Activated naive CD8-positive, alpha-beta T cell (primary cell): ENCODE measurements around the gene FDPS.
A peak's percentile ranks its signal among the peaks of the same experiment; 100 is the strongest.

ENCODE experiments used
- H3K27ac Mint-ChIP-seq: one replicate; pipeline ENCODE4 v1.8.0; 2021; ENCODE audit warnings: mixed read lengths
- H3K27me3 Mint-ChIP-seq: one replicate; pipeline ENCODE4 v1.8.0; 2021; ENCODE audit warnings: mixed read lengths
- H3K36me3 Mint-ChIP-seq: one replicate; pipeline ENCODE4 v1.8.0; 2021; ENCODE audit warnings: mixed read lengths
- H3K4me1 Mint-ChIP-seq: one replicate; pipeline ENCODE4 v1.8.0; 2021; ENCODE audit warnings: low read depth, mixed read lengths
- H3K4me3 Mint-ChIP-seq: one replicate; pipeline ENCODE4 v1.8.0; 2021; ENCODE audit warnings: mild to moderate bottlenecking, mixed read lengths
- H3K9me3 Mint-ChIP-seq: one replicate; pipeline ENCODE4 v1.8.0; 2021; ENCODE audit warnings: low read depth, mixed read lengths

Gene FDPS

DNA sequence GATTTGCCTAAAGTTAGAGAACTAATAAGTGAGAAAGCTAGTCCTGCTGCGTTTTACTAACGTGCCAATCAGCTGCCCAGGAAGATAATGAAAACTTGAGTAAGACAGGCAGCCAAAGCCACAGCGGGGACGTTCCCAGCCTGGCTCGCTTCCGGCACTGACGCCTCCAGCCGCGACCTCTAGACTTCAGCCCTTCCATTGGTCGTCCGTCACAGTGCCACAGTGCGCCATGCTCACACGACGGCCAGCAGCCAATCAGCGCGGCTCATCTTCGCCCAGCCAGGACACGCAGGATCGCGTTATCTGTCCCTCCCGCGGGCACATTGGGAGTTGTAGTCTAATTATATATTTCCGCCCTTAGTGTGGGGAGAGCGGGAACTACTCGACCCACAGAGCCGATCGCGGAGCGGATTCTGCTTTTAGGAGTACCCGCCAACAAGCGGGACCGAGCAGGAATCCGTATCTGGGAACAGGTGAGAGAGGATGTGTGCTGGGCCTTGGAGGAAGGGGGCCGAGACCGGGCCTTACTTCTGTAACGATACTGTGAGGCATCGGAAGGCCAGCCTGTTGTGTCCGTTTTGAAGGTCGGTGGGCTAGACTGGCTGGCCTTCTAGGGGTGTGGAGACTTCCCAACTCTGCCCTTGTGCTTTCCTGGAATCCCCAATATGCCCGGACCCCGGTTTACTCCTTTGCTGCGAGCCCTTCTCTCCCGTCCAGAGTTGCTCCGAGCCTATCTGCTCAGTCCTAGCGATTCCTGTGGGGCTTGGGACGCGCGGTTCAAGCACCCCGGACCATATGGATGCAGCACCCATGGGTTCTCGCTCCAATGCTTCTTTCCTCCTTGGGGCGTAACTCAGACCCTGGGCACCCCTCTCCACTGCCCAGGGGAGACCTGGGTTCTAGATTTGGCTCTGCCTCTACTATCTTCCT is at the start of gene FDPS:
FDPS (plus strand) TSS at position 374 of the 930 bp plus-strand sequence. CDS start 924 bp downstream, outside the sequence.
- Mint-ChIP-seq H3K27me3 (no peaks in the 10 kb centered on the region), H3K4me3 (peak within 1 kb of the TSS; percentile 98), H3K4me1 (peaks cover 24% of the 10 kb centered on the region), H3K9me3 (no peaks in the 10 kb centered on the region), H3K36me3 (peaks cover 5% of the 10 kb centered on the region), H3K27ac (peak within 1 kb of the TSS; percentile 98)

DNA sequence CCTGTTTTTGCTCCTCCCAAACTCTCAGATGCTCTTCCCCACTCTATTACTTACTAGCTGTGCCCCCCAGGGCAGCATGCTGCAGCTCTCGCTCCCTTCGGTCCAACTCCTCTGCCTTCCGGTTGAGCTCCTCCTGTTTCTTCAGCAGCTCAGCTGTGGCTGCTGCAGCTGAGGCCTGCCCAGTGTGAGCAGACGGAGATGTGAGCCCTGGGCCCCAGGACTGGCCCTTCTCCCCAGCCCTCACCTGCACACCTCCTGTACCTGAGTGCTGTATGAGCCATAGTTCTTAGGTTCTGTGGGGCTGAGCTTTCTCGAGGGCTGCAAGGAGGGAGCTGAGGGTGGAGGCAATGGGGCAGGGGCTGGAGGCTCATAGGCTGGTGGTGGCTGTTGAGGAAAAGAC is 48.4 kb upstream of the FDPS start:
- peaks cover 37% of the 10 kb centered on the region for H3K4me1 Mint-ChIP-seq
- peaks cover 16% of the 10 kb centered on the region for H3K36me3 Mint-ChIP-seq
- H3K27ac Mint-ChIP-seq, result peak overlapping the region; percentile 64
- peak overlapping the region; percentile 97 for H3K4me3 Mint-ChIP-seq
- H3K9me3 Mint-ChIP-seq, result no peaks in the 10 kb centered on the region
- no peaks in the 10 kb centered on the region for H3K27me3 Mint-ChIP-seq

DNA sequence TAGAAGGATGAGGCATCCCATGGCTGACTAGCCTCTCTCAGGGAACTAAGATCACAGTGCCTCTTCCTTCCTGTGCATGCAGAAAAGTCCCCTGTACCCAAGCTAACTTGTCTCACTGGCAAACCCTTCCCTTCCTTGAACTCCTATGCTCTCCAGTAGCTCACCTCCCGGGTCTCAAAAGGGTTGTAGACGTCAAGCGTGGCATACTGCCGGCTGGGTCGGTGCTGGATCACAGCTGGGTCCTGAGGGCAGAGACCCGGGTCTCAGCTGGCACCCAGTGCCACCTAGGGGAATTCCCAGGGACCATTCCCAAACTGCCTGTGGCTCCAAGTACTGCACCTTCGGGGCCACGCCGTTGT is 47.2 kb upstream of the FDPS start:
- H3K4me3 Mint-ChIP-seq, result peak overlapping the region; percentile 97
- H3K4me1 Mint-ChIP-seq, result peaks cover 30% of the 10 kb centered on the region
- peak overlapping the region; percentile 95 for H3K27ac Mint-ChIP-seq
- H3K36me3 Mint-ChIP-seq, result peaks cover 16% of the 10 kb centered on the region
- no peaks in the 10 kb centered on the region for H3K9me3 Mint-ChIP-seq
- H3K27me3 Mint-ChIP-seq, result no peaks in the 10 kb centered on the region

DNA sequence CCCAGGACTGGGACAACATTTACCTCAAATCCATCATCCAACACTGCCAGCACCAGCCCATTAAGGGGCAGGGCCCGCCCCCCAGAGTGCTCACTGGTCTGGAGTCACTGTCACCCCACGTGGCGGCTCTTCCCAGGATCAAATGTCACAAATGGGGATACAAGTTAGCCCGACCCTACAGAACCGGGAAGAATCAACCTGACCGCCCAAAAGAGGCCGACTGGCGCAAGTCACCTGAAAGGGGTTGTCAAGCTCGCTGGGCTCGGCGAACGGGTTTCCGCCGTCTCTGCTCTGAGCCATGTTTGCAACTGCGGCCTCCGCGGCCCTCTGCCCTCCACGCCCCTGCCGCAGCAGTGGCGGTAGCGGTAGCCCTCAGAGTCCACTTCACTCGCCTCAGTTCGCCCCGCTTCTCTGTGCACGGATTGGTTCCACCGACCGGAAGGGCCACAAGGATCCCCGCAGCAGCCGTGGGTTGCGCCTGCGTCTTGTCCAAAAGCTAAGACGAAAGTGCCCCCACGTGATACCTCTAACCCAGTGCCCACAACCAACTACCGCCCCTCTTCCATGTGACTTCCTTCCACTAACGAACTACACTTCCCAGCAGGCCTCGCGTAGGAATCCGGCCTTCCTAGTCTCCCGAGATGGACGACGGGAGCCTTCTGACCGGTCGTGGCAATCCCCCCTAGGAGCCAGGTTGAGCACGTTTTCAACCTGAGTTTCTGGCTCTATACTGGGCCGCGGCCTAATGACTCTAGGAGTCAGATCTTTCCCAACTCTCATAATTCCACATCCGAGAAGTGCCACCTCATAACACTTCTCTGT is 46.6 kb upstream of the FDPS start, which contains the start of gene SCAMP3:
SCAMP3 (minus strand) TSS at position 509 of the 822 bp plus-strand sequence; CDS start at position 300, 209 bp downstream.
- peaks cover 28% of the 10 kb centered on the region for H3K4me1 Mint-ChIP-seq
- peak within 1 kb of the TSS; percentile 95 for H3K27ac Mint-ChIP-seq
- H3K36me3 Mint-ChIP-seq, result peaks cover 13% of the 10 kb centered on the region
- H3K4me3 Mint-ChIP-seq, result peak within 1 kb of the TSS; percentile 97
- H3K27me3 Mint-ChIP-seq, result no peaks in the 10 kb centered on the region
- no peaks in the 10 kb centered on the region for H3K9me3 Mint-ChIP-seq

DNA sequence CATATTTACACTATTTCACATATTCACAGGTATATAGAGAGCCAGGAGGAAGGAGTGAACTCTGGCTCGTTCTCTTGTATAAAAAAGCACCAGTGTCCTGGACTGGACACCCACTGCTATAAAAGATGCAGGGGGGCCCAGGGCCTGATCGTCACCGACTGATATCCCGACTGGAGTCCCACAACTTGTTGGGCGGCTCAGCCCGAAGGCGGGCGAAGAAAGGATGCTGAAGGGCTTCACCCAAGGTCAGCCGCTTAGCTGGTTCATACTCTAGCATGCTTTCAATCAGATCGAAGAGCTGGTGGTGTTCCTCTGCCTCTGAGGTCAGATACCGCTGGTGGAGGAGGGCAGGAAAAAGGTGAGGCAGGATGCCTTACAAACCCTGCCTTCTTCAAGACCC is 45.6 kb upstream of the FDPS start:
- Mint-ChIP-seq H3K9me3 (no peaks in the 10 kb centered on the region), H3K27ac (peak overlapping the region; percentile 95), H3K4me3 (peak overlapping the region; percentile 97), H3K4me1 (peaks cover 28% of the 10 kb centered on the region), H3K27me3 (no peaks in the 10 kb centered on the region), H3K36me3 (peaks cover 9% of the 10 kb centered on the region)

DNA sequence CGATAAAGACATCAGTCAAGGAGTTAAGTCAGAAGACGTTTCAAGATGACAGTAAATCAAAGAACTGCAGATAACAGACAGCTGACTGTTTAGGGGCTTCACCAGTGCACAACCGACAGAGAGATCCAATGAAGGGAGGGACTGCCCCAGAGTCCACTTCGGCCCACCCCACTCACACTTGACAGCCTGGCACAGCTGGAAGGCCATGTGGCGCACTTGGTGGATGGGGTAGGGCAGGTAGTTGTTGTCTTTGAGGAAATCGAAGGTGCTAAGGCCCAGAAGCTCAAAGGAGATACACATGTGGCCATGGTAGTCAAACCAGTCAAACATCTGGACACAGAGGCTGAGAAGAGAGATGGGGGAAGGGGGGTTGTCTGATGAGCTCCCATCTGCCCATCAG is 42.1 kb upstream of the FDPS start:
- H3K4me3 Mint-ChIP-seq, result no peak overlapping the region
- H3K27ac Mint-ChIP-seq, result no peak overlapping the region
- H3K9me3 Mint-ChIP-seq, result no peaks in the 10 kb centered on the region
- H3K4me1 Mint-ChIP-seq, result peaks cover 16% of the 10 kb centered on the region
- H3K27me3 Mint-ChIP-seq, result no peaks in the 10 kb centered on the region
- H3K36me3 Mint-ChIP-seq, result peaks cover 5% of the 10 kb centered on the region

DNA sequence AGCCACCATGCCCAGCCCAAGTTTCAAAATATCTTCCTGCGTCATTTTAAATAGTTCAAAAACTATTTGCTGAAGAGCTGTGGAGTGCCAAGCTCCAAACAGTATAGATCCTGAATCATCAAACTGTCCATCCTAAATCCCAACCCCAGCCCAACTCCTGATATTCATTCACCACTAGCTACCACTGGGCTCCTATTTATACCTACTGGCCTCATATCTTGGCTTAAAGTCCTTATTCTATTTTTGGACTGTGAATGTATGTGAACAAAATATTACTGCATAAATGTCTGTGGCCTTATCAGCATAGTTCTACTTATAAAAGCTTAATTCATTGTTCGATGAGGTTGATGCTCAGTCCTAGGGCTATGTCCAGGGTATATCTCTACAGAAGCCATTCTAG is 41.3 kb upstream of the FDPS start:
- H3K4me3 Mint-ChIP-seq, result no peak overlapping the region
- peak overlapping the region; percentile 46 for H3K27ac Mint-ChIP-seq
- no peaks in the 10 kb centered on the region for H3K9me3 Mint-ChIP-seq
- H3K27me3 Mint-ChIP-seq, result no peaks in the 10 kb centered on the region
- H3K36me3 Mint-ChIP-seq, result peaks cover 6% of the 10 kb centered on the region
- peaks cover 18% of the 10 kb centered on the region for H3K4me1 Mint-ChIP-seq

DNA sequence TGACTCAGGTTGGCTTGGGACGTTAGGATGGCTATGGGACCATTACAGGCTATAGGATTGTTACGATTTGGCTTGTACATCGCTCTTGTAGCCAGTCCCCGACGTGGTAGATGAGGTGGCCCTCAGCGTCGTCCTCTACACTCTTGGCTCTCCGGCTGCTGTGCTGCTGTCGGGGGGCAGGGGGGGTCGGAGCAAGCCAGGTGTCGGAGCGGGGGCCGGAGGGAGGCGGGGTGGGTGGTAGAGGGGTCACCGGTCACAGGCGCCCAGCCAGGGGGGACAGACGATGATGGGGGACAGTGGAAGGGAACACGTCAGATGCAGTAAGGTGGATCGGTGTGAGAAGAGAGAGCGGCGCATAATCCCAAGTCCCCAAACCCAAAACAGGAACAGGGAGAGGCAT is 40.0 kb upstream of the FDPS start:
- Mint-ChIP-seq H3K36me3 (peaks cover 7% of the 10 kb centered on the region), H3K4me1 (peaks cover 18% of the 10 kb centered on the region), H3K27me3 (no peaks in the 10 kb centered on the region), H3K27ac (no peak overlapping the region), H3K4me3 (no peak overlapping the region), H3K9me3 (no peaks in the 10 kb centered on the region)

DNA sequence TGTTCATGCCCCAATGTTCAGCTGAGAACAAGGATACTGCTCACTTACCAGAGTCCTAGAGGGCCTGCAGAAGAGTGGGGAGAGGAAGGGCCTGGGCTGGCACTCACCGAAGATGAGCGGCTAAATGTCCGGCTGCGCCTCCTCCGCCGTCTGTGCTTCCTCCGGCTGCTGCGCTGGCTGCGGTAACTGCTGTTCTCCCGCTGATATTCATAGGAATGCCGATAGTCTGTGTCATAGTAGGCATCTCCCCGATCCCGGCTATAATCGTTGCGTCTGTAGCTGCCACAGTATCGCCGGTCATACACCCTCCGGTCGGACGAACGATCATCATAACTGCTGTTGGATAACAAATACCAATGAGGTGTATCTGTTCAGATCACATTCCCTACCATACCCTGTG is 39.3 kb upstream of the FDPS start:
- Mint-ChIP-seq H3K9me3 (no peaks in the 10 kb centered on the region), H3K27me3 (no peaks in the 10 kb centered on the region), H3K27ac (no peak overlapping the region), H3K4me1 (peaks cover 21% of the 10 kb centered on the region), H3K4me3 (no peak overlapping the region), H3K36me3 (peaks cover 7% of the 10 kb centered on the region)

DNA sequence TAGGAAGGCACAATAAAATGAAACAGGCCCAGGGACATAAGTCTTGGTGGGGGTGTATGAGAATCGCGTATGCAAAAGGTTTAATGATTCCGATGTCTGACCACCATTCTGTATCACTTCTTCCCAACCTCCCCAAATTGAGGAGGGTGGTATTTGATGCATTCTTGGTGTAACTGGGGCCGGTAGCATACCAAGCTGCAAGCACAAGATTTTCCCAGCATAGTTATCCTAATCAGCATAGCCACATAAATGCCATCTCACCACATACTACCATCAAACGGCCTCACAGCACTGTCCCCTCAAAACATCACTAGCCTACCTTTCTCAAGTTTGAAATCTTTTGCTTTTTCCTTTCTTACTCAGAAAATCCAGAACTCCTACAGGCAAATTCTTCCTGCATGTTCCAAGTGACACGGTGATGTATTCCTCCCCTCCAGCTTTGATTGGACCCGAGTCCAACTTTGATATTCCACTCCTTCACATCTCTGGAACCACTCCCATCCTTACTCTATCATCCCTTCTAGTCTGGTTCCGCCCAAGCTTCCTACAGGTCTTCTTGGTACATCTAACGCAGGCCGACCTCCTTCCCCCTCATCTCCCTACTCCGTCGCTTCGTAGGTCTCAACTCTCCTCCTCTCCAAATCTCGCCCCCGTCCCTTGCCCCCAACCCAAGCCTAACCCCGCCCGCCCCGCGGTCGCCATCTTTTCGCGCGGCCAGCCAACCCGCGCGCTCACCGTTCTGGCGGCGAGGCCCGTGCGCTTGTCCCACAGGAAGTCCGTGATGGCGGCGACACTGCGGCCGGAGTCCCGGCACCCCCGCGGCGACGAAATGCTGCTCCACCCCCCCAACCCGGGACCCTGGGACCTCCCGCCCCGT is 36.0 kb upstream of the FDPS start:
- H3K27ac Mint-ChIP-seq, result peak overlapping the region; percentile 96
- peaks cover 33% of the 10 kb centered on the region for H3K4me1 Mint-ChIP-seq
- H3K4me3 Mint-ChIP-seq, result peak overlapping the region; percentile 98
- peaks cover 5% of the 10 kb centered on the region for H3K36me3 Mint-ChIP-seq
- no peaks in the 10 kb centered on the region for H3K9me3 Mint-ChIP-seq
- no peaks in the 10 kb centered on the region for H3K27me3 Mint-ChIP-seq

DNA sequence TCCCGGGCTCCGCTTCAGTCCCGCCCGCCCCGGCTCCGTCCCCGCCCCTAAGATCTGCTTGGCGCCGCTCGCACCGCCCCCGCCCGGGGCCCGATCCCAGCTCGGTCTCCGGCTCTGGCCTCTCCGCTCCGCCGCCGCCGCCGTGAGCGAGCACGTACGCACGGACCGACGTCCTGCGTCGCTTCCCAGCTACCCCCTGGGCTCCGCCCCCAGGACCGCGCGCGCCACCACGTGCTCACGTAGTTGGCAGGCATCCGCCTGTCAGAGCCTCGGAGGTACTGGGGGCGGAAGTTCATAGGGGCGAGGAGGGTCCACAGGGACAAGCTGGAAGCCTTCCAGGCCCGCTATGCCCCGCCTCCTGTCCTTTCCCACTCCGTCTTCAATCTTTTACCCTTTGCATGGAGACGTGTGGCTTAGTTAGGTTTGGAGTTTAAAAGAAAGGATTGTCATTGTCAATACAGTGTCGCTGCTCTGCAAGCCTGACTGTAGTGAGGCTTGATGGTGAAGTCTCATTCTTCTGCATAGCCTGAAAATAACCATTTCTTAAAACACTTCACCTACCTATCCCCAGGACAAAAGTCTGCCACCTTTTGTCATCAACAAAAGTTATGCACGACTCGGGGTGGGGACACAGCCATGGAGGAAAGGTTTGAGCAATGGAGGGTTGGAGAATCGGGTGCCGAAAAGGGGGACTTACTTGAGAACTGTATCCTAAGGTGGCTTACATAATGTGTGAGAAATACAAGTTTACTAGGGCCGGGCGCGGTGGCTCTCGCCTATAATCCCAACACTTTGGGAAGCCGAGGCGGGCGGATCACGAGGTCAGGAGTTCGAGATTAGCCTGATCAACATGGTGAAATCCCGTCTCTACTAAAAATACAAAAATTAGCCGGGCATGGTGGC is 35.1 kb upstream of the FDPS start, which contains the start of gene CLK2:
CLK2 (minus strand) TSS at position 162 of the 903 bp plus-strand sequence. CDS start 2,527 bp downstream, outside the sequence.
- H3K27me3 Mint-ChIP-seq, result no peaks in the 10 kb centered on the region
- H3K4me1 Mint-ChIP-seq, result peaks cover 36% of the 10 kb centered on the region
- peak within 1 kb of the TSS; percentile 98 for H3K4me3 Mint-ChIP-seq
- peaks cover 5% of the 10 kb centered on the region for H3K36me3 Mint-ChIP-seq
- H3K9me3 Mint-ChIP-seq, result no peaks in the 10 kb centered on the region
- H3K27ac Mint-ChIP-seq, result peak within 1 kb of the TSS; percentile 96

DNA sequence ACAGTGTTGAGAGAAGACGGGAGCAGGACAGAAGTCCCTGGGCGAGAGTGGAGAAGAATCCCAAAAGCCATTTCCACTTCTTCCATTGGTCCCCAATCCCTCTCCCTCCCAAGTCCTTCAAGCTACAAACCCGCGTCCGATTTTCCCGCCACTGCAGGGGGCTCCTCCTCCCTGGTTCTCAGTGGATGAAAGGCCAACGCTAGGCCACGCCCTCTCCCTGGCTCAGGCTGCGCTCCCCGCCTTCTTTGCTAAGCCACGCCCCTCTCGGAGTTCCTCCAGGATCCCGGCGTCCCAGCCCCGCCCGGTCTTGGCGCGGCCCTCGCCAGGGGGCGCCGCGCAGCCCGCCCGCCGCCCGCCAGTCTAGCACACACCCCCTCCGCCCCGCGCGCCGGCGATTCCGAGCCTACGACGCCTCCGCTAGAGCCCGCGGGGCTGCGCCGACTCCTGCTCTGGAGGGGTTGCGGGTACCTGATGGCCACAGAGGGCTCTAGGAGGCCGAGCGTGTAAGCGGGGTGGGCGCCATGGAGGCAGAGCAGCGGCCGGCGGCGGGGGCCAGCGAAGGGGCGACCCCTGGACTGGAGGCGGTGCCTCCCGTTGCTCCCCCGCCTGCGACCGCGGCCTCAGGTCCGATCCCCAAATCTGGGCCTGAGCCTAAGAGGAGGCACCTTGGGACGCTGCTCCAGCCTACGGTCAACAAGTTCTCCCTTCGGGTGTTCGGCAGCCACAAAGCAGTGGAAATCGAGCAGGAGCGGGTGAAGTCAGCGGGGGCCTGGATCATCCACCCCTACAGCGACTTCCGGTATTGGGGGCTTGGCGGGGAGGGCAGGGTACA is 31.4 kb upstream of the FDPS start, which contains the start of gene HCN3:
HCN3 (plus strand) TSS at position 394 of the 832 bp plus-strand sequence; CDS start at position 522, 128 bp downstream.
- Mint-ChIP-seq H3K4me3 (peak within 1 kb of the TSS; percentile 82), H3K27me3 (no peaks in the 10 kb centered on the region), H3K27ac (peak within 1 kb of the TSS; percentile 22), H3K9me3 (no peaks in the 10 kb centered on the region), H3K36me3 (peaks cover 5% of the 10 kb centered on the region), H3K4me1 (peaks cover 31% of the 10 kb centered on the region)
